ENCODE data around the gene MAPK8IP2.

Gene MAPK8IP2

GRCh38 chr22:50569896-50570535, 30.6 kb upstream of the MAPK8IP2 start:
- Histone ChIP-seq H3K9ac (ENCODE audit: insufficient read length, low read depth) (no peak overlapping the region), H3K4me3 (ENCODE audit: insufficient read length, low read depth) (no peak overlapping the region), H3K27me3 (ENCODE audit: insufficient read depth, insufficient read length) (peaks cover 2% of the 10 kb centered on the region), H3K9me3 (ENCODE audit: insufficient read depth, low read length) (no peaks in the 10 kb centered on the region), H3K36me3 (ENCODE audit: insufficient read depth, insufficient read length, low read length) (peaks cover 70% of the 10 kb centered on the region), H3K4me1 (ENCODE audit: insufficient read depth, insufficient read length) (no peaks in the 10 kb centered on the region)
- DNase-seq (ENCODE audit: low read depth, low spot score): no peak
- no peak for TF ChIP-seq SUZ12 (IDR thresholded peaks at IDR 0.05; ENCODE audit: extremely low read depth, insufficient read depth, insufficient read length)
- no peak for TF ChIP-seq YY1 (IDR thresholded peaks at IDR 0.05; ENCODE audit: insufficient read depth, insufficient read length)
- TF ChIP-seq ZNF274 (IDR thresholded peaks at IDR 0.05; ENCODE audit: low read depth, low read length): no peak

- Histone ChIP-seq H3K9me3 (ENCODE audit: insufficient read depth, low read length) (no peaks in the 10 kb centered on the region), H3K9ac (ENCODE audit: insufficient read length, low read depth) (no peak overlapping the region), H3K4me3 (ENCODE audit: insufficient read length, low read depth) (no peak overlapping the region), H3K36me3 (ENCODE audit: insufficient read depth, insufficient read length, low read length) (peaks cover 77% of the 10 kb centered on the region), H3K4me1 (ENCODE audit: insufficient read depth, insufficient read length) (no peaks in the 10 kb centered on the region), H3K27me3 (ENCODE audit: insufficient read depth, insufficient read length) (no peaks in the 10 kb centered on the region)
- no peak for DNase-seq (ENCODE audit: low read depth, low spot score)
- no peak for TF ChIP-seq SUZ12 (IDR thresholded peaks at IDR 0.05; ENCODE audit: extremely low read depth, insufficient read depth, insufficient read length)
- no peak for TF ChIP-seq ZNF274 (IDR thresholded peaks at IDR 0.05; ENCODE audit: low read depth, low read length)
- no peak for TF ChIP-seq YY1 (IDR thresholded peaks at IDR 0.05; ENCODE audit: insufficient read depth, insufficient read length)
Observed at GRCh38 chr22:50570861-50571260, 29.7 kb upstream of the MAPK8IP2 start.

- H3K9me3 ChIP-seq (ENCODE audit: insufficient read depth, low read length): no peaks in the 10 kb centered on the region
- no peak for TF ChIP-seq YY1 (IDR thresholded peaks at IDR 0.05; ENCODE audit: insufficient read depth, insufficient read length)
- TF ChIP-seq SUZ12 (IDR thresholded peaks at IDR 0.05; ENCODE audit: extremely low read depth, insufficient read depth, insufficient read length): no peak
- TF ChIP-seq ZNF274 (IDR thresholded peaks at IDR 0.05; ENCODE audit: low read depth, low read length): no peak
- no peak overlapping the region for H3K4me3 ChIP-seq (ENCODE audit: insufficient read length, low read depth)
- H3K4me1 ChIP-seq (ENCODE audit: insufficient read depth, insufficient read length): no peaks in the 10 kb centered on the region
- no peaks in the 10 kb centered on the region for H3K27me3 ChIP-seq (ENCODE audit: insufficient read depth, insufficient read length)
- DNase-seq (ENCODE audit: low read depth, low spot score): no peak
- H3K9ac ChIP-seq (ENCODE audit: insufficient read length, low read depth): no peak overlapping the region
- peaks cover 82% of the 10 kb centered on the region for H3K36me3 ChIP-seq (ENCODE audit: insufficient read depth, insufficient read length, low read length)
Observed at GRCh38 chr22:50571264-50572175, 29.1 kb upstream of the MAPK8IP2 start.

GRCh38 chr22:50572965-50573364, 27.6 kb upstream of the MAPK8IP2 start:
- Histone ChIP-seq H3K27me3 (ENCODE audit: insufficient read depth, insufficient read length) (no peaks in the 10 kb centered on the region), H3K9me3 (ENCODE audit: insufficient read depth, low read length) (no peaks in the 10 kb centered on the region), H3K4me3 (ENCODE audit: insufficient read length, low read depth) (no peak overlapping the region), H3K9ac (ENCODE audit: insufficient read length, low read depth) (no peak overlapping the region), H3K4me1 (ENCODE audit: insufficient read depth, insufficient read length) (no peaks in the 10 kb centered on the region), H3K36me3 (ENCODE audit: insufficient read depth, insufficient read length, low read length) (peaks cover 90% of the 10 kb centered on the region)
- TF ChIP-seq YY1 (IDR thresholded peaks at IDR 0.05; ENCODE audit: insufficient read depth, insufficient read length) (no peak), ZNF274 (IDR thresholded peaks at IDR 0.05; ENCODE audit: low read depth, low read length) (no peak), SUZ12 (IDR thresholded peaks at IDR 0.05; ENCODE audit: extremely low read depth, insufficient read depth, insufficient read length) (no peak)
- DNase-seq (ENCODE audit: low read depth, low spot score): no peak

GRCh38 chr22:50573491-50574382, 26.9 kb upstream of the MAPK8IP2 start:
- no peak for TF ChIP-seq SUZ12 (IDR thresholded peaks at IDR 0.05; ENCODE audit: extremely low read depth, insufficient read depth, insufficient read length)
- TF ChIP-seq YY1 (IDR thresholded peaks at IDR 0.05; ENCODE audit: insufficient read depth, insufficient read length): no peak
- no peak for TF ChIP-seq ZNF274 (IDR thresholded peaks at IDR 0.05; ENCODE audit: low read depth, low read length)
- H3K9me3 ChIP-seq (ENCODE audit: insufficient read depth, low read length): no peaks in the 10 kb centered on the region
- DNase-seq (ENCODE audit: low read depth, low spot score): no peak
- no peak overlapping the region for H3K9ac ChIP-seq (ENCODE audit: insufficient read length, low read depth)
- H3K4me3 ChIP-seq (ENCODE audit: insufficient read length, low read depth): no peak overlapping the region
- H3K4me1 ChIP-seq (ENCODE audit: insufficient read depth, insufficient read length): no peaks in the 10 kb centered on the region
- H3K27me3 ChIP-seq (ENCODE audit: insufficient read depth, insufficient read length): no peaks in the 10 kb centered on the region
- H3K36me3 ChIP-seq (ENCODE audit: insufficient read depth, insufficient read length, low read length): peaks cover 85% of the 10 kb centered on the region

GRCh38 chr22:50574383-50574755, 26.2 kb upstream of the MAPK8IP2 start:
- no peak for TF ChIP-seq YY1 (IDR thresholded peaks at IDR 0.05; ENCODE audit: insufficient read depth, insufficient read length)
- no peak for TF ChIP-seq ZNF274 (IDR thresholded peaks at IDR 0.05; ENCODE audit: low read depth, low read length)
- TF ChIP-seq SUZ12 (IDR thresholded peaks at IDR 0.05; ENCODE audit: extremely low read depth, insufficient read depth, insufficient read length): no peak

More at GRCh38 chr22:50574383-50574755, 26.2 kb upstream of the MAPK8IP2 start:
- no peaks in the 10 kb centered on the region for H3K27me3 ChIP-seq (ENCODE audit: insufficient read depth, insufficient read length)
- no peaks in the 10 kb centered on the region for H3K4me1 ChIP-seq (ENCODE audit: insufficient read depth, insufficient read length)
- DNase-seq (ENCODE audit: low read depth, low spot score): no peak
- no peak overlapping the region for H3K9ac ChIP-seq (ENCODE audit: insufficient read length, low read depth)
- H3K9me3 ChIP-seq (ENCODE audit: insufficient read depth, low read length): no peaks in the 10 kb centered on the region
- H3K4me3 ChIP-seq (ENCODE audit: insufficient read length, low read depth): no peak overlapping the region
- peaks cover 83% of the 10 kb centered on the region for H3K36me3 ChIP-seq (ENCODE audit: insufficient read depth, insufficient read length, low read length)
